Mesenchymal stem cell (in vitro differentiated cells and primary cell): ENCODE measurements around the gene UBAC2.
A peak's percentile ranks its signal among the peaks of the same experiment; 100 is the strongest.
"Not testable (repeated sequence)": the region's sequence is repeated elsewhere in the genome, so short reads cannot be mapped to it uniquely, and the experiment has no call there.

Source experiments
- DNase-seq: peaks from one replicate; pipeline ENCODE4 v3.0.0-alpha.2; 2013
- H2AFZ ChIP-seq: one replicate; pipeline ENCODE4 v1.6.1; 2013; ENCODE audit warnings: low read depth, mild to moderate bottlenecking, control low read depth, inconsistent platforms, low read length, moderate library complexity
- H2AK5ac ChIP-seq: 2 replicates; pipeline ENCODE4 v1.6.1; 2013; ENCODE audit warnings: low read length, moderate library complexity, mild to moderate bottlenecking, inconsistent platforms; ENCODE audit not compliant: severe bottlenecking
- H2BK120ac ChIP-seq: one replicate; pipeline ENCODE4 v1.6.1; 2013; ENCODE audit warnings: low read depth, mild to moderate bottlenecking, inconsistent platforms, low read length, moderate library complexity
- H2BK12ac ChIP-seq, 2 experiments: one replicate each; pipeline ENCODE4 v1.6.1; 2013; ENCODE audit warnings: inconsistent platforms in 2 of 2, low read length in 2 of 2, mild to moderate bottlenecking in 2 of 2, moderate library complexity in 2 of 2, control low read depth in 1 of 2
- H2BK15ac ChIP-seq: one replicate; pipeline ENCODE4 v1.6.1; 2013; ENCODE audit warnings: mild to moderate bottlenecking, low read depth, inconsistent platforms; ENCODE audit not compliant: poor library complexity, severe bottlenecking
- H2BK5ac ChIP-seq: 2 replicates; pipeline ENCODE4 v1.6.1; 2013; ENCODE audit warnings: low read depth, mild to moderate bottlenecking, low read length, control low read depth, inconsistent platforms; ENCODE audit not compliant: poor library complexity, severe bottlenecking
- H3K14ac ChIP-seq, 2 experiments: one replicate each; pipeline ENCODE4 v1.6.1; 2013; ENCODE audit warnings: inconsistent platforms in 2 of 2, low read length in 2 of 2, control low read depth in 1 of 2, mild to moderate bottlenecking in 1 of 2, moderate library complexity in 1 of 2
- H3K18ac ChIP-seq, 2 experiments: one replicate each; pipeline ENCODE4 v1.6.1; 2013; ENCODE audit warnings: inconsistent platforms in 2 of 2, low read length in 2 of 2, control low read depth in 1 of 2, low read depth in 1 of 2, mild to moderate bottlenecking in 1 of 2
- H3K23ac ChIP-seq, 2 experiments: one replicate each; pipeline ENCODE4 v1.6.1; 2013; ENCODE audit warnings: inconsistent platforms in 2 of 2, low read length in 2 of 2, mild to moderate bottlenecking in 2 of 2, moderate library complexity in 2 of 2, control low read depth in 1 of 2
- H3K27ac ChIP-seq: 2 replicates; pipeline ENCODE4 v1.5.1; 2013; ENCODE audit warnings: mild to moderate bottlenecking, moderate library complexity, low read length, control low read depth, inconsistent platforms; ENCODE audit not compliant: poor library complexity, severe bottlenecking
- H3K27me3 ChIP-seq, 2 experiments: 2 replicates each; pipeline versions ENCODE4 v1.6.1 to v1.7.0; 2013; ENCODE audit warnings: low read length in 2 of 2, mild to moderate bottlenecking in 2 of 2, moderate library complexity in 2 of 2, control low read depth in 1 of 2, inconsistent platforms in 1 of 2; ENCODE audit not compliant: control insufficient read depth in 1 of 2, insufficient read depth in 1 of 2
- H3K36me3 ChIP-seq, 2 experiments: 2 replicates each; pipeline versions ENCODE4 v1.6.1 to v1.7.0; 2013; ENCODE audit warnings: low read length in 2 of 2, control low read depth in 1 of 2, inconsistent platforms in 1 of 2, low read depth in 1 of 2, mild to moderate bottlenecking in 1 of 2; ENCODE audit not compliant: insufficient read depth in 2 of 2, control insufficient read depth in 1 of 2
- H3K4ac ChIP-seq, 2 experiments: one replicate each; pipeline ENCODE4 v1.6.1; 2013; ENCODE audit warnings: inconsistent platforms in 2 of 2, low read length in 2 of 2, mild to moderate bottlenecking in 2 of 2, moderate library complexity in 2 of 2, control low read depth in 1 of 2, low read depth in 1 of 2
- H3K4me1 ChIP-seq: 2 replicates; pipeline ENCODE4 v1.6.1; 2013; ENCODE audit warnings: low read depth, low read length, control low read depth; ENCODE audit not compliant: control insufficient read depth, insufficient read depth
- H3K4me2 ChIP-seq: 2 replicates; pipeline ENCODE4 v1.6.1; 2013; ENCODE audit warnings: low read length, mild to moderate bottlenecking, inconsistent platforms; ENCODE audit not compliant: poor library complexity, severe bottlenecking
- H3K4me3 ChIP-seq, 2 experiments: 2 replicates each; pipeline versions ENCODE4 v1.5.1 to v1.7.0; 2013; ENCODE audit warnings: low read length in 2 of 2, mild to moderate bottlenecking in 2 of 2, control low read depth in 1 of 2, low read depth in 1 of 2; ENCODE audit not compliant: insufficient read depth in 1 of 2
- H3K79me1 ChIP-seq: replicated peaks from 2 replicates; pipeline ENCODE4 v1.6.1; 2013; ENCODE audit warnings: mild to moderate bottlenecking, control low read depth, low read length, inconsistent platforms; ENCODE audit not compliant: poor library complexity, severe bottlenecking
- H3K9ac ChIP-seq: 2 replicates; pipeline ENCODE4 v1.7.0; 2013; ENCODE audit warnings: mild to moderate bottlenecking, low read length, moderate library complexity
- H3K9me3 ChIP-seq: 2 replicates; pipeline ENCODE4 v1.7.0; 2013; ENCODE audit warnings: mild to moderate bottlenecking, low read length; ENCODE audit not compliant: control insufficient read depth
- H4K8ac ChIP-seq: one replicate; pipeline ENCODE4 v1.6.1; 2013; ENCODE audit warnings: inconsistent platforms, mild to moderate bottlenecking, low read length, moderate library complexity
- H4K91ac ChIP-seq: one replicate; pipeline ENCODE4 v1.6.1; 2013; ENCODE audit warnings: mild to moderate bottlenecking, low read length, inconsistent platforms
- WGBS: methylation state at CpG from one replicate; pipeline ENCODE4 v1.1.7; 2013; ENCODE audit warnings: mixed read lengths; 5-methylcytosine and 5-hydroxymethylcytosine counted together

UBAC2 gene

GRCh38 chr13:99410646-99411475 lies 210.2 kb downstream of the UBAC2 start:
- not testable (repeated sequence) for H3K4ac ChIP-seq, DNase-seq, H4K91ac ChIP-seq, H3K23ac ChIP-seq, H3K18ac ChIP-seq, H2AK5ac ChIP-seq, H2BK12ac ChIP-seq, H3K36me3 ChIP-seq, H2AFZ ChIP-seq, H3K9me3 ChIP-seq, H3K27ac ChIP-seq, H3K9ac ChIP-seq, H2BK5ac ChIP-seq, H3K4me1 ChIP-seq, H2BK15ac ChIP-seq, H3K14ac ChIP-seq, H3K4me2 ChIP-seq, H2BK120ac ChIP-seq, H3K4me3 ChIP-seq, H3K79me1 ChIP-seq, H4K8ac ChIP-seq
- H3K27me3 ChIP-seq = peaks cover 9 to 55% of the 10 kb centered on the region in 2 experiments
- 91% methylated on average over 11 of the region's 13 CpGs for WGBS

GRCh38 chr13:99412856-99413255 lies 212.2 kb downstream of the UBAC2 start:
- Histone ChIP-seq H2BK12ac (no peak overlapping the region), H3K27me3 (peaks cover 27 to 65% of the 10 kb centered on the region in 2 experiments), H3K9ac (no peak overlapping the region), H3K4me2 (no peak overlapping the region), H3K23ac (no peak overlapping the region), H3K27ac (no peak overlapping the region), H3K4me3 (no peak overlapping the region), H2BK15ac (no peak overlapping the region), H4K8ac (no peak overlapping the region), H3K18ac (no peak overlapping the region), H2BK5ac (no peak overlapping the region), H2AK5ac (no peak overlapping the region), H3K79me1 (no peaks in the 10 kb centered on the region), H3K14ac (no peak overlapping the region), H3K4ac (no peak overlapping the region), H3K36me3 (no peaks in the 10 kb centered on the region), H4K91ac (no peak overlapping the region), H3K4me1 (peaks cover 3% of the 10 kb centered on the region), H2BK120ac (no peak overlapping the region), H3K9me3 (peaks cover 6% of the 10 kb centered on the region), H2AFZ (no peak overlapping the region)
- DNase-seq = no peak
- 100% methylated on average over 1 of the region's 1 CpG for WGBS

GRCh38 chr13:99414048-99414995 lies 213.7 kb downstream of the UBAC2 start:
- Histone ChIP-seq H3K79me1 (no peaks in the 10 kb centered on the region), H2AK5ac (no peak overlapping the region), H3K36me3 (no peaks in the 10 kb centered on the region)

More at GRCh38 chr13:99414048-99414995, 213.7 kb downstream of the UBAC2 start:
- 79% methylated on average over 15 of the region's 15 CpGs for WGBS
- peak overlapping the region; percentile 29 for H4K91ac ChIP-seq
- no peak overlapping the region for H2BK120ac ChIP-seq
- H3K27me3 ChIP-seq = peaks cover 36 to 63% of the 10 kb centered on the region in 2 experiments
- H3K9ac ChIP-seq = no peak overlapping the region
- no peak overlapping the region for H3K18ac ChIP-seq
- H3K27ac ChIP-seq = no peak overlapping the region
- H2BK15ac ChIP-seq = no peak overlapping the region
- H3K23ac ChIP-seq = no peak overlapping the region
- no peak overlapping the region for H2AFZ ChIP-seq
- H2BK12ac ChIP-seq = no peak overlapping the region
- H3K9me3 ChIP-seq = peaks cover 6% of the 10 kb centered on the region
- no peak overlapping the region for H4K8ac ChIP-seq
- H2BK5ac ChIP-seq = no peak overlapping the region
- no peak overlapping the region for H3K4me2 ChIP-seq
- peaks cover 3% of the 10 kb centered on the region for H3K4me1 ChIP-seq
- peak overlapping the region in 1 of 2 experiments; percentile 26 for H3K14ac ChIP-seq
- no peak overlapping the region for H3K4ac ChIP-seq
- DNase-seq = no peak
- no peak overlapping the region for H3K4me3 ChIP-seq
